Activated naive CD8-positive, alpha-beta T cell treated with anti-CD3 and anti-CD28 coated beads, Interleukin-2, amount 50 U/mL, for 16 hours (primary cell): Measurements from ENCODE around the gene TP53.
"Not testable (repeated sequence)": the region's sequence is repeated elsewhere in the genome, so short reads cannot be mapped to it uniquely, and the experiment has no call there.

Source experiments
- DNase-seq: peaks from one replicate; pipeline ENCODE4 v3.0.0-alpha.2; 2020; ENCODE audit warnings: low read depth, low spot score

The TP53 gene

DNA sequence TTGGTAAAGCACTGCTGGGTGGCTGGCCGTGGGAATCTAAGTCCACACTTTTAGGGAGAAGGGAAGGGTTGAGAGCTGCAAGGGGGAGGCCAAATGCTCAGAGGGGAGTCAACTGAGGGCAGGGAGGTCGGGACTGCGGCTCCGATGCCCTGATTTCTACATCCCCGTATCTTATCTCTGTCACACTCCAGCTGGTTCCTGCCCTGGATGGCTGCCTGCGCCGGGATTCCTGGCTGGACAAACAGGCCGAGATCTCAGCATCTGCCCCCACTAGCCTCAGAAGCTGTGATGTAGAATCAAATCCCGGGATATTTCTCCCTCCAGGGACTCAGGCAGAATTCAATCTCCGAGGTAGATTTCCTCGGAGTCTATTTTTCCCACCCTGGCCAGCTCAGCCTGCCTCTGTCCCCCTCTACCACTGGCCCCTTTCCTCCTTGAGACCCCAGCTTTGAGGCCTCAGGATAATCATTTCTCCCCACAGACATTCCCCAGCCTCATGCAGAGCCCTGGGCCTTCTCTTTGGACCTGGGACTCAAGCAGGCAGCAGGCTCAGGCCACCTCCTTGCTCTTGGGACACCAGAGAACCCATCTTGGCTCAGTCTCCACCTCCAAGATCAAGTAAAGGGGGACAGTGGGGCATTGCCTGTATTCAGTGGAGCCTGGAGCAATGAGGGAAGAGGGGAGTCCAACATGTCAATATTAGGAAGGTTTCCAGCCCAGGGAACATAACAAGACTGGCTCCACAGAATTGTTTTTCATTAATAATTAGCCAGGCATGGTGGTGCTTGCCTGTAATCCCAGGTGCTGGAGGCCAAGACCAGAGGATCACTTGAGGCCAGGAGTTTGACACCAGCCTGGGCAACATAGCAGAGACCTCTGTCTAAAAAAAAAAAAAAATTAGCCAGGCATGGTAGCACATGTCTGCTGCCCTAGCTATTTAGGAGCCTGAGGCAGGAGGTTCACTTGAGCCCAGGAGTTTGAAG, 55.6 kb downstream of the TP53 start:
- no peak for DNase-seq

GRCh38 chr17:7629939-7630571, 57.2 kb downstream of the TP53 start, which contains the start of gene SHBG:
Gene SHBG, plus strand, starts transcription at chr17:7630135. Its CDS starts 38 bp downstream, at chr17:7630173.
- no peak for DNase-seq

- peak; percentile 72 for DNase-seq
These were observed 59.8 kb downstream of the TP53 start, which contains the start of gene SAT2 for GRCh38 chr17:7627250-7628121. Gene SAT2, minus strand, starts transcription at chr17:7627821. Its CDS starts 186 bp downstream, at chr17:7627635.

GRCh38 chr17:7626956-7627249, 60.4 kb downstream of the TP53 start:
- DNase-seq: no peak

DNA sequence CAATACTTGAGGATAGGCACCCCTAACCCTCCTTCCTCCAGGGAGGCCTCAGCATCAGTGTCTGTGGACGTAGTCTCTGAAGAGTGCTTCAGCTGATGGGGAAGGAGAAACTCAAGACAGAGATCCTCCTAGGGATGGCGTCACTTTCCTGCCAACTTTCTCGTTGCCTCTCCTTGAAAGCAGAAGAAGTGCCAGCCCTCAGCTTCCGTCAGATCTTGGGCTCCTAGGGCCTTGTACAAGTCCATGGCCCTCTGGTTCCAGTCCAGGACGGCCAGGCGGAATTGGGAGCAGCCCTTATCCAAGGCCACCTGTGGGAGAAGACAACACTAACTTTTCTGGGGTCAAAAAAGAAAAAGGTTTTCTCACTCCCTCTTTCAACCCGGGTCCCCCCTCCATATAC, 61.0 kb downstream of the TP53 start:
- DNase-seq: no peak

GRCh38 chr17:7625749-7626148, 61.5 kb downstream of the TP53 start:
- DNase-seq: not testable (repeated sequence)

DNA sequence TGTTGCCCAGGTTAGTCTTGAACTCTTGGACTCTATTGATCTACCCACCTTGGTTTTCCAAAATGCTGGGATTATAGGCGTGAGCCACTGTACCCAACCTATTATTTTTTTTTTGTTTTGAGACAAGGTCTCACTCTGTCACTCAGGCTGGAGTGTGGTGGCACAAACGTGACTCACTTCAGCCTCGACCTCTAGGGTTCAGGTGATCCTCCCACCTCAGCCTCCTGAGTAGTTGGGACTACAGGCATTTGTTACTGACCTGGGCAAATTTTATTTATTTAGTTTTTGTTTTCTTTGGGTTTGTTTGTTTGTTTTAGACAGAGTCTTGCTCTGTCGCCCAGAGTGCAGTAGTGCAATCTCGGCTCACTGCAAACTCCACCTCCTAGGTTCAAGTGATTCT, 63.6 kb downstream of the TP53 start:
- DNase-seq: no peak

GRCh38 chr17:7620835-7621234, 66.5 kb downstream of the TP53 start:
- DNase-seq: no peak

- no peak for DNase-seq
These were observed 68.7 kb downstream of the TP53 start for GRCh38 chr17:7618608-7619007.
